OCI-M1 (cell line): Measurements from ENCODE around the gene RPLP1.

Experiments
- DNase-seq: peaks from one replicate; lab custom pipeline; 2025; lab: John Stamatoyannopoulos, UW

RPLP1 gene

DNA sequence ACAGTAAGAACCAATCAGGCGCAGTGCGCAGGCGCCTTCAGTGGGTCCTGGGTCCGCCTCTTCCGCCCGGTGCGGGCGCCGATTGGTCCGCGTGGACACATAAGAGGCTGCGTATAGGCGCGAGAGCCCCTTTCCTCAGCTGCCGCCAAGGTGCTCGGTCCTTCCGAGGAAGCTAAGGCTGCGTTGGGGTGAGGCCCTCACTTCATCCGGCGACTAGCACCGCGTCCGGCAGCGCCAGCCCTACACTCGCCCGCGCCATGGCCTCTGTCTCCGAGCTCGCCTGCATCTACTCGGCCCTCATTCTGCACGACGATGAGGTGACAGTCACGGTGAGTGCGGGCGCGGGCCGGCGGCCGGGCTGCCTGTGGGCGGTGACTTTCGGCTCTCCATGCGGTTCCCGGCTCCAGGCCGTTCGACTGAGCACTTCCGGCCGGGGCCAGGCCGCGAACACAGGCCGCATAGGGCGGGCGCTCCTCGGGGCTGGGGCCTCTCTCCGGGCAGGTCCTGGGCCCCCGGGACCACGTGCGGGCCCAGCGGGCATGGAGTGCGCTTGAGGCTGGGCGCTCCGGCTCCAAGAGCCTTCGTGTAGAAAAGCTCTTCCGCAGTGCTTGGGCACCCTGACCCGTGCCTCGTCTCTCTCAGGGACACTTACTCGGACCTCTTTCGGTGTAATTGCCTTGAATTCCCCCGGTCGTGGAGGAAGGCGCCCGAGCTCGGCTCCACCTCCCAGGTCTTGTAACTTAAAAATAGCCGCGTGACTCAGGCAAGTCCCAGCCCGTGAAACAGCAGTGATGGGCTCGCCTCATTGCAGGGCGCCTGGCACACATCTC lies at the start of gene RPLP1:
TSS of gene RPLP1 (plus strand) at position 127 of the 830 bp plus-strand sequence. CDS start at position 258, 131 bp downstream.
- DNase-seq, result peak; percentile 97

DNA sequence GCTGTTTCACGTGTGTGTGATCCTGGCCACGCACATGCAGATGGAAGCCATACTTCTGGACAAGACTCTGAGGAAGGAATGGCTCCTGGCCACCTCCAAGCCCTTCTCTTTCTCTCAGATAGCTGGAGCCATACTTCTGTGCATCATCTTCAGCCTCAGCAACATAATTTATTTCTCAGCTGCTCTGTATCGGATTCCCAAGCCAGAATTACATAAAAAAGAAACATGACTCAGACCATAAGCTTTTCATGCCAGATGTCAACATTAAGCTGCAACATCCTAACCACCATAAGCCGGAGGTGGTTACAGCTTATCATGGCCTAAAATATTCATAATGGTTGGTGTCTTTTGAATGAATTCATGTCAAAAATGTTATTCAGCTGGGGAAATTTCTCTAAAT lies 49.0 kb upstream of the RPLP1 start:
- DNase-seq, result no peak

DNA sequence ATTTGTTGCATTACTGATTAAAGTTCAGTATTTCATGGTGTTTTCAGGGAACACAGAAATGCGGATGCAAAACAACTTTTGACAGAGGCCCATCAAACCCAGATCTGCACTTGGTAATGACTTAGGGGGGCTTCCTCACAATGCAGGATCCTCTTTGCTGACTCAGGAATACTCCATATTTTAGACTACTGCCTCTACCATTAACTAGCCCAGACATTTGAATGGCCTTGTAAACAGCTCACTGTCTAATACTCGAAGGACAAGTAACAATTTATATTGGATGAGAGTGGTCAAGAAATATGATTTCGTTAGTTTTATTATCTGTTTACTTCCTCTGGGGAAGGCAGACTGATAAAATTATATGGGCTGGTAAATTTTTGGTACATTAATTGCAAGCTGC lies 47.5 kb upstream of the RPLP1 start:
- no peak for DNase-seq

DNA sequence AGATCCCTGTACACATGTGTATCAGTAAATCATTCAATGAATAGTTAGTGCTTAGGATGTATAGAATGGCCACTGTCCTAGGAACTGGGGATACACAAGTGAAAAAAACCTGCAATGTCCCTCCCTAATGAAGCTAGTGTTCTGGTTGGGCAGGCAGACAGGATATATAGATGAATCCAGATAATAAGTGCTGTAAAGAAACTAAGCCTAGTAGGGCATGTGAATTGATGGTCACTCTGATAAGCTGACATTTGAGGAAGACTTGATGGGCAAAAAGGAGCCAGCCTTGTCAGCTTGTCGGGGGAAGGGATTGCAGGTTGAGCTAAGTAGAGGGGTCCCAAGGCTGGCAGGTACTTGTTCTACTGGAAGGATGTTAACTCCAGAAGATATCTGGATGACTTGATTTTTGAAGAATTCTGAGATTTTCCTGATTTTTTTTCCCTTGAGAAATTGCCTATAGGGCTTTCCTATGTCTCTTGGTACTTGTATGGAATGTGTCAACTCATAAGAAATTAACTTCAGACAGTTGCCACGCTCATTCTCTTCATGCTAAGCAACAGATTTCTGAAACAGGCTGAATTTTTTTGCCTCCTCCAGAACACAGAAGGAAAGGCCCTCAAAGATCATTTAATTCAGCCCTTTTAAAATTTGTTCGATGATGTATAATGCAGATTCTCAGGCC lies 44.8 kb upstream of the RPLP1 start:
- no peak for DNase-seq

DNA sequence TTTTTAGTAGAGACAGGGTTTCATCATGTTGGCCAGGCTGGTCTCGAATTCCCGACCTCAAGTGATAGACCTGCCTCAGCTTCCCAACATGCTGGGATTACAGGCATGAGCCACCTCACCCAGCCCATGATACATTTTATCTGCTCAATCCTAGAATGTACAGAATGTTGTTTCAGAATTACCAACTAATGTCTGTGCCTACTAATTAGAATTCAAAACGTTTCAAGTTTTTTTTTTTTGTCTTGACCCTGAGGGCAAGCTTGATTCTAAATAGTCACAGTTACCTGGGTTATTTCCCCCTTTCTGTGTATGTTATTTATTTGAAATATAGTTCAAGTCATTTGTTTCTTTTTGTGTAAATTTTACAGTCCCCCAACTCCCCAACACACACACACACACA lies 43.8 kb upstream of the RPLP1 start:
- DNase-seq, result no peak

DNA sequence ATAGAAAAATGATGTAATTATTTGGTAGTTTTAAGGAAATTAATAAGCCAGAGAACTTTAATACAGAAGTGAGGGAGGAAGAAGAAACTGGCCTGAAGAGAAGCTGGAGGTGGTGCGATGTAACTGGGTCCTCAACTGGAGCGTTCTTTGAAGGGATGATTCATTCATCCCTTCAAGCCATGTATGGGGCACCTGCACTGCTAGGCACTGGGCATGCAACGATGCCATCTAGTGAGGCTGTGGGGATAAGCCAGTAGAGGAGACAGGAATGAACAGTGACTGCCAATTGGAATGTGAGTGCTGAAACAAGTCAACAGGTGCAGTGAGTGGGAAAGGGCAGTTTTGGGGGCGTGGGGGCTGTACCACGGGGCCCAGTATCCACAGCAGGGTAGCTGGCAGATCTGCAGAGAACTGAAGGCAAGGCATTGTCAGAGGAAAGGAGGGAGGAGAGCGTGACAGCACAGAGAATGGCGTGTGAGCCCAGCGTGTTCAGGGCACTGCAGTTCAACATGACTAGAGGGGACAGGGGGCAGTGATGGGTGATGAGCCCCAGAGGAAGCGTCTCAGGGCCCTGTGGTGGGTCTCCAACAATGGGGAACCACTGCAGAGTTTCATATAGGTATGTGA lies 42.3 kb upstream of the RPLP1 start:
- peak; percentile 8 for DNase-seq

DNA sequence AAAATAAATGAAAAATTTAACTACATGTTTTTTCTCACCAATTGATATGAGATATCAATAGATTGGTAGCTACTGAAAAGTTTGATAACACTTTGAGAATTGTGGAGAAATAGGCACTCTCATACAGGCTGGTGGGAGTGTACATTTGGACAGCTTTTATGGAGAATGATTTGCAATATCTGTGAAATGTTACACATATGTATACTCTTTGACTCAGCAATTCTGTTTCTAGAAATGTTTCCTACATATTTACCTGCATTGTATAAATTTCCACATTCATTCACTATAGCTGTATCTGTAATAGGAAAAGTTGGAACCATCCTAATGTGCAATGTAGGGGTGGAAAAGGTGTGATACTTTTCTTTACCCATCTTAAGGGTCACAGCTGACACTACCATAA lies 40.3 kb upstream of the RPLP1 start:
- peak; percentile 24 for DNase-seq

DNA sequence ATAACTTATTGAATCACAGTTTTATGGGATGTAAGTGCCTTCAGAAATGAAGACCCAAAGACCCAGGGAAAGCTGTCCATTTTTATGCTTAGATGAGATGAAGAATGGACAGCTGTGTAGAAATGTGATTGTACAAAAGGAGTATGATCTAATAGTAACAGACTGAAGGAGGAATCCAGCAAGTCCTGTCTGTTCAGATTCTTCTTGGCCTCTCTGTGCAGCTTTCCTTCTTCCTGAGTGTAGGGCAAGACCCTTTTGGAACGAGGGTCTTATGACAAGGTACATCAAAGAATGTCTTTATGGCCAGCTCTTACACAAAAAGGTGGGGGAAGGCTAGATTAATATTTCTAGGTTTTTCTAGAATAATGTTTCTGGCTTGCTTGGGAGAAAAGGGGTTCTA lies 39.9 kb upstream of the RPLP1 start:
- DNase-seq, result no peak

DNA sequence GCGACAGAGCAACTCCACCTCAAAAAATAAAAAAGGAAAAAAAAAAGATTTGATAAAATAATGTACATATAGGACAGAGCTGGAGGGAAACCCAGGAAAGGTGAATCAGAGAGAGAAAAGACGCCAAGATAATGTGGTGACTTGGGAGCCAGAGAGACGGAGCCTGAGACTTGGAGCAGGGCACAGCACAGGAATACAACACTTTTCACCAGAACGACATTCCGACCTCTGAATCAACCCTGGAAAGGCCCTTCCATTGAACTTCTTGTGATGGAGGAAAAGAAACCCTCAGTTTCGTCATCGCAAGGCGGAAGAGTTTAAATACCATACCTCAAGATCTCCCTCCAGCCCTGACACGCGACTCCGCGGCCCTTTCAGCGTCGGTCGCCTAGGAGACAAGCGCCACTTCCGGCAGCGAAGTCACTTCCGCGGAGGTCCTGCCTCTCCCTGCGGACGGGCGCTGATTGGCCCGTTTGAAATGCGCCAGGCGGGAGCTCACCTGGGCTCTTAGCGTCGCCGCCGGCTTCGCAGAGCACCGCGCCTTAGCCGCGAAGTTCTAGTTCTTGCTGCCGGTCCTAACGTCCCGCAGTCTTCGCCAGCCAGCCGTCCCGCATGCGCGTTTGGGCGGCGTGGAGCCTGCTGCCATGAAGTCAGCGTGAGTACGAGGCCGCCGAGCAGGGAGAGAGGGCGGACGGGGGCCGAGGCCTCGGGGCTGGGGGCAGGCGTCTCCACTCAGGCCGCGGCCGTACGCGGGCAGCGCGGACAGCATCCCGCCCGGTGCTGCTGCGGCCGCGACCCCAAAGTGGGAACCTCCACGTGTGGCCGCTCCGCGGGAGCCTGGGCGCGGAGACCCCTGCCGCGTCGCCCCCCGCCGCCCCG lies 38.6 kb upstream of the RPLP1 start, which contains the start of gene KIF23:
TSS of gene KIF23 (plus strand) at position 528 of the 879 bp plus-strand sequence. CDS start at position 645, 117 bp downstream.
- peak; percentile 96 for DNase-seq

DNA sequence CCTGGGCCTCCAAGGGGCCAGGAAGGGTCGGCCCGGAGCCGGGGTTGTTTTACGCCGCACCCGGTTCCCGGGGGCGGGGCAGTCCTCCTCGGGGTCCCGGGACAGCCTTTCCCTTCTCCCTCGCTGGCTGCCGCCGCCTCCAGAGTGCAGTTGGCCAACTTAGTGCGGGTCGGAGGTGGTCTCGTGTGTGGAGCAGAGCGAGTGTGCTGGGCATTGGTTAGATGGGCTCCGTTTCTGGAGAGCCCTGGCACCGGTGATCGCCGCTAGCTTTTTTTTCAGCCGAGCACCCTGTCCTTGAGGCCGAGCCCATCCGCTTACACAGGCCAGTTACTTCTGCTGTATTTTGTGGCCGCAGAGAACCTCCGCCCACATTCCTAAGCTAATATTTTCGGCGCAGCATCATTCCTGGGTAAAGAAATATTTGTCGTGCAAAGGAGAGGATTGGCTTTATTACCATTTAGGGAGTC lies 37.9 kb upstream of the RPLP1 start:
- peak; percentile 47 for DNase-seq

DNA sequence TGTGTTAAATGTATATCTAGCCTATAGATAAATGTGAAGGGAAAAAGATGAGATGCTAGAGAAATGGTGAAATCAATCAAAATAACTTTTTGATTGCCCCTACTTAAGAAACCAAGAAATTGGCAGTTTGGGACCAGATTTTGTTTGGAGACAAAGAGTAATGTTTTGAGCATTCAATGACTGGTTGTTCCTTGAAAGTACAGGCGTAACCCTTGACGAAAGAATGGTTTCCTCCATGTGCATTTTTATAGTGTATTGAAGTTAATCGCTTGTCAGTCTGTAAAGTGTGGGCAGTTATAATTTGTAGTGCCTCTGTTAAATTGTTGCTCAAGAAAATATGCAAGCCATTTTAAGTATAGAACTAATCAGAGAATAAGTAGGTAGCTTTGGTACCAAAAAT lies 37.2 kb upstream of the RPLP1 start:
- DNase-seq, result peak; percentile 40

DNA sequence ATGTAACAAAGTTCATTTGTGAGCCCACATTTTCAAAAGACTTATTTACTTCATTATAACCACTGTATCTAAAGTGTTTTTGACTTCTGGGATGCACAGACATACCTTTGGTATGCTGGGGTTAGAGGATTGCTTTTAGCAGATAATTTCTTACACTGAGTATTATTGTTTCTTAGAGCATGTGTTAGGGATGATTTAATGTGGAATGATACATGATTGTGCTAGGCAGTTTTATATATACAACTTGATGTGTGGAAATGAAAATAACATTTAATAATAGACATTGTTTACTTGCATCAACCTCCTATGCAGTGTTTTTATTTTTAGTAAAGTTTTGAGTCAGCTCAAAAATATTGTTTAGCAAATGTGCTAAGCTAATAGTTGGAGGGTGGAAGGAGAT lies 35.0 kb upstream of the RPLP1 start:
- DNase-seq, result no peak

DNA sequence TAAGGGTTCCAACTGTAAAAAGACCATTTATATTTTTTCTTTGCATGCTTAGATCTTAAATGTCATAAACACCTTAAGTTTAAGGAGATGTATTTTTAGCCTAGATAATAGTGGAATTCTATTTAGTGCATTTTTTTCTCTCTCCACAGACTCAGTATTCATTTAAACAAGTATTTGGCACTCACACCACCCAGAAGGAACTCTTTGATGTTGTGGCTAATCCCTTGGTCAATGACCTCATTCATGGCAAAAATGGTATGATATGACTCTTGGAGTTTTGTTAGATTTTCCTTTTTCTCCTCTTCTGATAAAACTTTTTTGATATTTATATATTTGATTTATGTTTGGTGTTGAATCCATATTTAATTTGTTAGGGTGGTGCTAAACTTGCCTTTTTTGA lies 31.1 kb upstream of the RPLP1 start:
- DNase-seq, result no peak

DNA sequence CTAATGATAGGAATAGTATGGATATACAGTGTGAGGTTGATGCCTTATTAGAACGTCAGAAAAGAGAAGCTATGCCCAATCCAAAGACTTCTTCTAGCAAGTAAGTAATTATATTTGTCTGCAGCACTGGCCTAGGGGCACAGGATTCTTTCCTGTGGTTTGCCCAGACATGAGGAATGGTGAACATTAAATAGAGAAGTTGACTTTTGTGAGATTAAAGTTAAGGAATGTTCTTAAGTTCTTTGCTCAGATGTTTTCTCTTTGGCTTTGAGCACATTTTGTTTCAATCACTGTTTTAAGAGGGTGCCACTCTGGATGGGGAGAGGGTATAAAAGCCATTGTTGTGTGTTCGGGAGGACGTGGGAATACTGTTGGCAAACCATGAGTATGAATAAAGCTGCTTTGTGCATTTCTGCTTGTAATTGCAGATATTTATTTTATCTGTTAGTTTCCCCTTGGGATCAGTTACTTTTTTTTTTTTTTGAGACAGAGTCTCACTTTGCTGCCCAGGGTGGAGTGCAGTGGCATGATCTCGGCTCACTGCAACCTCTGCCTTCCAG lies 30.2 kb upstream of the RPLP1 start:
- no peak for DNase-seq

DNA sequence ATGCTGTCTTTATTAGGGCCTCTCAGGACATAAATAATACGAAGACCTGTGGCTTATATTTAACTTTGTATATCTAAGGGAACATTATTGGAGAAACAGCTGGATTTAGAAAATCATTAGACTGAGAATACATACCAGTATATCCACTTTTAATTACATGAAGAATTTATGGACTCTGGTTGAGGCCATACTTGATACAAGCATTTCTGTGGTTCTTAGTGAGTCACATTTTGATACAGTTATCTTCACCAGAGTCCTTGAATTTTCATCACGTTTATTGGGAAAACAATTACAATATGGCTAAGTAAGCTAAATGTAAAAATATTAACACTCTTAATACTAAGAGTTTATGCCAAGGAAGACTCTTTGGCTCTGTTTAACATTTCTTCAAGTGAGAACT lies 28.6 kb upstream of the RPLP1 start:
- DNase-seq, result no peak

DNA sequence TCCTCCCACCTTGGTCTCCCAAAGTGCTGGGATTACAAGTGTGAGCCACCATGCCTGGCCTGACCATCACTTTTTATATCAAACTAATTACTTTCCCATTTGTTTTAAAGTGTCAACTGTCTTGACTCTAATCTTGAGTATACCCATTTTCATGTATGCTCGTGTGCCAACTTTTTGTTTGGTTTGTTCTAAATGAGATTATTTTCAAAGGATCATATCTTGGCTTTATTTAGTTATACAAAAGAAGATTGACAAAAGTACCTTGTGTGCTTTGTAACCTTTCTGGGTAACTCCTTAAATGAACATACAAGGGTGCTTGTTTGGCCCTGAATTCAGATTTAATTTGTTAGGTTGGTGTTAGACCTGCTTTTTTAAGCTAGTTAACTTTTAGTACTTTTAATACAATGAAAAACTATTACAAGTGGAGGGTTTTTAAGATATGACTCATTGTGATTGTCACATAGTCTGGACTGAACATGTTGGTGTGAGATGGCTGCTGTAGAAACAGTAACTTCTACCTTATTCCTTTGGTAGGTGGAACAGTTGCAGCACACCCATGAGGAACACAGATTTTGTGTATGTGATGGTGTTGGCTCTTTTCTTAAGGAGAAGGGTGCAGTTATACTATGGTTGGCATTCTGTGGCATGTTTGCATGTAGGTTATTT lies 27.7 kb upstream of the RPLP1 start:
- no peak for DNase-seq

DNA sequence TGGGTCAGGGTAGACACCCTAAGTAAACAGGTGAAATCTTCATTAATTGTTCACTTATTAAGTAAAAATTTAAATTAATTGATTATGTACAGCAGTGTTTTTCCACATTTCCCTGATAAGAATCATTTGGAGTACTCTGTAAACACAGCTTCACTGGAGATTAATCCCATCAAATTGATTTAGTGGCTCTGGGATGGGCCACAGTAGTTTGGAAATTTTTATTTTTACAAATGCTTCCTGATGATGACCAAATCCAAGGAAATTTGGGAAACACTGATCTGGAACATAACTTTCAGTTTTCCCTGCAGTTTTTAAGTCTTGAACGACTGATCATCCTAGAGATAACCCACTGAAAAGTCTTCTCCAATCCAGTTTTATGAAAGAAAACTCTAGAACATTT lies 18.8 kb upstream of the RPLP1 start:
- DNase-seq, result no peak

DNA sequence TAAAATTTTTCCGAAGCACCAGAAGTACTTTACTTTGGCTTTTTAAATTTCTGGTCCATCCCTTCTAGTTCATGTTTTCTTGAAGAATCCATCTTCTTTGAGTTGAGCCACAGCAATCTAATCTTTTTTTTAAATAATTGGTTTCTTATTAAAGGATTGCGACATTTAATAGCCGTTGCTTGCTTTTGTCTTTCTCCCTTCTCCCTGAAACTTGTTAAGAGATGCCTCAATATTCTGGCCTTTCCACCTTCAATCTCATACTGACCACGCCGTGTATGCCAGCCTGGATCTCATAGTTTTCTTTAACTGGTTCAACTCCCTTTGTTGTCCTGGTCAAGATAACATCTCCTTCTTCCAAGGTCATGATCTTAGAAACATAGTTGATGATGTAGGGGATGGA lies 18.4 kb upstream of the RPLP1 start:
- DNase-seq, result no peak

DNA sequence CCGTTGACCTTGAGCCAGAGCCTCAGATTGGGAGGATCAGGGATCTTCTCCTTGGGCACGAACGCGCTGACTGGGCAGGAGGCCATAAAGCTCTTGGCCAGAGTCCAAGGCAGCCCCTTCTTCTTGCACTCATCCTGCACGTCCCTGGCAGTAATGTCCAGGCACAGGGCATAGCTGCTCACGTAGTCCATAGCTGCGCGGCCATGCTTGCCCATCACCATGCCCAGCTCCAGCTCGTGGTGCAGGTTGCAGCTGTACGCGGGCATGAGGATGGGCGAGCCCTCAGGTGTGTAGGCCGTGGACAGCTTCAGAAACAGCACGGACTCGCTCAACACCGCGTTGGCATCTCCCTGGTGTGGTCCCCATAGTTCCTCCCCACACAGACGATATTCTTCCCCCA lies 17.9 kb upstream of the RPLP1 start:
- no peak for DNase-seq

DNA sequence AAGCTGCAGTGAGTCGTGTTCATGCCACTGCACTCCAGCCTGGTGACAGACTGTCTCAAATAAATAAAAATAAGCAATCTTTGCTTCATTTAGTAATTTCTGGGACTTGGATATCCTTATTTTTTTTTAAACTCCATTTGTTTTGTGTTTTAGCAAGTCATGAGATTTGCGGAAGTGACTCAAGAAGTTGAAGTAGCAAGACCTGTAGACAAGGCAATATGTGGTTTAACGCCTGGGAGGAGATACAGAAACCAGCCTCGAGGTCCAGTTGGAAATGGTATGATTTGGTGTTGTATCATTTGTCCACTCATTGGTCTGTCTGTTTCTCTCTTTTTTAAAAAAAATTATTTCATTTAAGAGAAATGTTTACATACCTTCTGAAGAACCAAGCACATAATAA lies 16.6 kb upstream of the RPLP1 start:
- DNase-seq, result peak; percentile 73

DNA sequence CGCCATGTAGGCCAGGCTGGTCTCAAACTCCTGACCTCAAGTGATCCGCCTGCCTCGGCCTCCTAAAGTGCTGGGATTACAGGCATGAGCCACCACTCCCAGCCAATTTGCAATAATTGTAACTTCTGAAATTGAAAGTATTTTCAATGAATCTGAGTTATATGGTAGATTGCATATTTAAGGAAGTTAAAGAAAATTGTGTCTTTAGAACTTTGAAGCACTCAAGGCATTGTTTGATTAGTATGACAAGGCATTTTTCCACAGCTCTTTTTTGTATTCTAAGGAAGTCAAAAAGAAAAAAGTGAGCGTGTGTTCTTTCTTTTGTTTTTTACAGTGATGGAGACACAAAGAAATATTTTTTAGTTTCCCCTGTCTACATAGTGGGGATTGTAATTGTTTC lies 15.7 kb upstream of the RPLP1 start:
- no peak for DNase-seq
